ENCODE measurements around the gene ZEB2. TPM values are rescaled to one million over a fixed set of nuclear protein-coding genes. Genes with fewer than 3 reads are reported as not detected.

Gene ZEB2
- total RNA-seq, 1 donor from 2014 or later = 0.07 TPM

GRCh38 chr2:144339048-144339447 is 180.9 kb downstream of the ZEB2 start:
- TF ChIP-seq CTCF (IDR thresholded peaks at IDR 0.05; ENCODE audit: unreplicated experiment) = no peak
- Mint-ChIP-seq H3K4me3 (ENCODE audit: low read depth) (no peak overlapping the region), H3K27me3 (peaks cover 35% of the 10 kb centered on the region), H3K27ac (no peak overlapping the region), H3K9me3 (ENCODE audit: low read depth) (peaks cover 3% of the 10 kb centered on the region), H3K36me3 (ENCODE audit: insufficient read depth) (no peaks in the 10 kb centered on the region), H3K4me1 (ENCODE audit: low read depth) (peaks cover 2% of the 10 kb centered on the region)
- no peak for DNase-seq (ENCODE audit: low spot score, unreplicated experiment)

GRCh38 chr2:144334551-144334950 is 185.4 kb downstream of the ZEB2 start:
- DNase-seq (ENCODE audit: low spot score, unreplicated experiment) = no peak
- H3K4me1 Mint-ChIP-seq (ENCODE audit: low read depth) = peaks cover 16% of the 10 kb centered on the region
- TF ChIP-seq CTCF (IDR thresholded peaks at IDR 0.05; ENCODE audit: unreplicated experiment) = no peak
- peaks cover 3% of the 10 kb centered on the region for H3K9me3 Mint-ChIP-seq (ENCODE audit: low read depth)
- H3K27ac Mint-ChIP-seq = no peak overlapping the region
- no peaks in the 10 kb centered on the region for H3K36me3 Mint-ChIP-seq (ENCODE audit: insufficient read depth)
- peaks cover 37% of the 10 kb centered on the region for H3K27me3 Mint-ChIP-seq
- H3K4me3 Mint-ChIP-seq (ENCODE audit: low read depth) = no peak overlapping the region
